UCSD-AML1 (cell line): ENCODE measurements around the gene PPIL3.

Source experiments
- DNase-seq: peaks from one replicate; lab custom pipeline; 2025; ENCODE audit not compliant: unreplicated experiment; lab: John Stamatoyannopoulos, UW

Gene PPIL3

GRCh38 chr2:200861617-200862155 lies 27.2 kb downstream of the PPIL3 start:
- no peak for DNase-seq

- no peak for DNase-seq
Measured at GRCh38 chr2:200860092-200860795, 28.6 kb downstream of the PPIL3 start.

DNA sequence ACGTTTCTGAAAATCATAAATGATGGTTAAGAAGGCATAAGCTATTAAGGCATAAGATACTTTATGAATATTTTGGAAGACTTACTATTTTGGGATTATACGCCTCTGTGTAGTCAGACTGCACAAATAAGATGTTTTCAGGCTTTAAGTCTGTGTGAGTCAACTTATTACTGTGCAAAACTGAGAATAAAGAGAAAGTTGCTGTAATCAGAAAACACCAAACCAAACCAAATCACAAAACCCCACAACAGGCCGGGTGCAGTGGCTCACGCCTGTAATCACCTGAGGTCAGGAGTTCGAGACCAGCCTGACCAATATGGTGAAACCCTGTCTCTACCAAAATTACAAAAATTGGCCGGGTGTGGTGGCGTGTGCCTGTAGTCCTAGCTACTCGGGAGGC lies 32.1 kb downstream of the PPIL3 start:
- DNase-seq: no peak

- DNase-seq: no peak
Measured at GRCh38 chr2:200852605-200853004, 36.3 kb downstream of the PPIL3 start.

- no peak for DNase-seq
Measured at GRCh38 chr2:200851398-200852248, 37.3 kb downstream of the PPIL3 start.

- DNase-seq: no peak
Measured at GRCh38 chr2:200850512-200851256, 38.2 kb downstream of the PPIL3 start.

- no peak for DNase-seq
Measured at GRCh38 chr2:200847939-200848338, 40.9 kb downstream of the PPIL3 start.

DNA sequence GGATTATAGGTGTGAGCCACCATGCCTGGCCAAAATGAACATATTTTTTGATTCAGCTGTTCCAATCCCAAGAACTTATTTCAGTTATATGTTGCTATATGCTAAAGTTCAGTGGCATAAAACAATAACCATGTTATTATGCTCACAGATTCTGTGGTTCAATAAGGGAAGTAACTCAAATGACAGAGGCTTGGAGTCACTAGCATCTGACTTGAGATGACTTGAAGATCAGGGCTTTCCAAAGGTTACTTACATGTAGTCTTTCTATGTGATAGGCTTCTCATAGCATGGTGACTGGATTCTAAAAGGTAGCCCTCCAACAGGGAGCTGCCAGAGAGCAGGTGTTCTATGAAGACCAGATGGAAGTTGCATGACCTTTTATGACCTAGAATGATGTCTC lies 41.6 kb downstream of the PPIL3 start:
- DNase-seq: no peak

GRCh38 chr2:200845669-200846325 lies 43.1 kb downstream of the PPIL3 start:
- DNase-seq: no peak

- no peak for DNase-seq
Measured at GRCh38 chr2:200845194-200845593, 43.7 kb downstream of the PPIL3 start.

DNA sequence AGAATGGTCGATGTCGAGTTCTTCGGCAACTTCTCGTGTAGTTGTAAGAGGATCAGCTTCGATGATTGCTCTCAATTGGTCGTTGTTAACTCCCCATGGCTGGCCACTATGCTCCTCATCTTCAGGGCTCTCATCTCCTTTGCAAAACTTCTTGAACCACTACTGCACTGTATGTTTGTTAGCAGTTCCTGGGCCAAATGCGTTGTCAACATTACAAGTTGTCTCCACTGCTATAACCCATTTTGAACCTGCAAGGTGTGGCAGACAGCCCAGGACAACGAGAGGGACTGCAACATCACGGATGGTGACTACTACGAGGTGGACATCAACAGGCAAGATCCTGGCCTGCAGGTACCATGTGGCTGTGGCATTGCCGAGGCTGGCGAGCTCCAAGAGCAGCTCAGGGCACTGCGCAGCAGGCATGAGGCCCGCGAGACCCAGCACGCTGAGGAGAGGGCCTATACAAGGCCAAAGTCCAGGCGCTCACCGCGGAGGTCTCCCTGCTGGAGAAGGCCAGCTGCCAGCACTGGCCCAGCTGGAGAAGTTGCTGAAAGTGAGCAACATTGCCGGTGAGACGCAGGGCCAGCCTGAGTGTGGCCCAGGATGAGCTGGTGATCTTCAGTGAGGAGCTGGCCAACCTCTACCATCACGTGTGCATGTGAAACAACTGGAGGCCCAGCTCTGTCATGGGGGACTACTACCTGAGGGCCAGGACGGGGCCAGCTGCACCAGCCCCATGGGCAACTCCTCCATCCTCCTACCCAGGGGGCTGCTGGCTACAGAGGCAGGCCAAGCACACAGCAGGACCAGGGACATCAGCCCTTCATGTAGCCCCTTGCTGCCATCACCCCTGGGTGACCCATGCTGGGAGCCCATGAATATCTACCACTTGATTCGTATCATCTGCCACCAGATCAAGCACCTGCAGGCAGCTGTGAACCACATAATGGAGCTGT lies 44.6 kb downstream of the PPIL3 start:
- no peak for DNase-seq

GRCh38 chr2:200839513-200839912 lies 49.4 kb downstream of the PPIL3 start:
- no peak for DNase-seq

DNA sequence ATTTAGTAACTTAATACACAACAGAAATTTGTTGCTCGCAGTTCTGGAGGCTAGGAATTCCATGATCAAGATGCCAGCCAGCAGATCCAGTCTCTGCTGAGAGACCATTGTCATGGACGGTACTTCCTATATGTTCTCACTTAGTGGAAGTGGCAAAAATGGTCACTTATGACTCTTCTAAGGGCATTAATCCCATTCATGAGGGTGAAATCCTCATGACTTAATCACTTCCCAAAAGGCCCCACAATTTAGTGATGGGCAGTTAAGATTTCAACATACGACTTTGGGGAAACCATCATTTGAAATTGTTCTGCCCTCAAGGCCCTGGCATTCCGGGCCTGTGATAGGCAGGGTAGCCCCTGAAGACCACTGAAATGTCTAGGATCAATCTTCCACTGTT lies 54.2 kb downstream of the PPIL3 start:
- DNase-seq: no peak

DNA sequence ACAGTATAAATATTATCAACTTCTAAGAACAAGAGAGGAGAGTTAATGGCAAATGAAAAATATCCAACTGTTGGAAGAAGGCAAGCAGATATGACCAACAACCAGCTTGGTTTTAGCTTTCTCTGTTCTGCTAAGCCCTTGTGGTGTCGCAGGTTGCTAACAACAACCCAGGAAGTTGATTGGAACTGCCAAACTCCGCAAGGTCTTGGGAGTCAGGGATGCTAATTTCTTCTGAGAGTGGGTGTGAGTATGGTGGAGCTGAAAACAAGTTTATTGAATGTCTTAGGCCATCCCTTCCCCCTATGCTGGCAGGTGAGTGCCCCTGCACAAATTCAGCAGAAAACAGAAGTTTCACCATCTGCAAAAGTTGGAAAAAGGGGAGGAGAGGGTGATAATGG lies 59.6 kb downstream of the PPIL3 start:
- no peak for DNase-seq

DNA sequence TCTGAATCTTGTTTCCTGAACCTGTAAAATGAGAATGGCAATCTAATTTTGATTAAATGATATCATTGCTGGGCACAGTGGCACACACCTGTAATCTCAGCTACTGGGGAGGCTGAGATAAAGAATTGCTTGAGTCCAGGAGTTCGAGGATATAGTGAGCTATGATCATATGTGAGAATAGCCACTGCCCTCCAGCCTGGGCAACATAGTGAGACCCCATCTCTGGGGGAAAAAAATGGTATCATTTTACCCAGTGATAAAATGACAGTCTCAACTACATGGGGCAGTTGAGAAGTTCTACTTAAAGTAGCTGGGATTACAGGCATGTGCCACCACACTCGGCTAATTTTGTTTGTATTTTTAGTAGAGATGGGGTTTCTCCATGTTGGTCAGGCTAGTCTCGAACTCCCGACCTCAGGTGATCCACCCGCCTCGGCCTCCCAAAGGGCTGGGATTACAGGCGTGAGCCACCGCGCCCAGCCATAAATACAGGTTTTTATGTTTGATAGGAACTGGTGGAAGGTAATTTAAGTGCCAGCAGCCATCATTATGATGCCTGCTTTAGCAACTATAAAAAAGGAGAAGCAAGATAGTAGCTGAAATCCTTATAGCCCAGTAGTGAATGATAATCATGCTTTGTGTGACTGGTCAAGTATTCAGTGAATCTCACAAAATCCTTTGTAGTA lies 60.2 kb downstream of the PPIL3 start:
- DNase-seq: no peak

DNA sequence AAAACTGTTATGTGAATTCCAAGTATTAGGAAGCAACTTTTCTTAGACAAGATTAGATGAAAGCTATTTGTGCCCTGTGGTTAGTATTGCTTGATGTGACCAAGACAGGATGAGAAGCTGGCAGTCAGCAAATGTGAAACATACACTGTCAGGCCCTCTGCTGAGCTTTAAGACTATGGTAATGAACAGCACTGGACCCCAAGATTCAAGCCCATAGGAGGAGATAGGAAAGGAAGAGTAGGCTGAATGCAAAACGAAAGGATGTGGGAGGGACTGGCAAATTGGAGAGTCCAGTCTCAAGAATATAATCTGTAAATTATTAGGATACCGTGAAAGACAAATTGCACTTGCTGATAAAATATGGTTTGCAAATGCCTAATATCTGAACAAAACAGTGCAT lies 60.8 kb downstream of the PPIL3 start:
- DNase-seq: no peak

DNA sequence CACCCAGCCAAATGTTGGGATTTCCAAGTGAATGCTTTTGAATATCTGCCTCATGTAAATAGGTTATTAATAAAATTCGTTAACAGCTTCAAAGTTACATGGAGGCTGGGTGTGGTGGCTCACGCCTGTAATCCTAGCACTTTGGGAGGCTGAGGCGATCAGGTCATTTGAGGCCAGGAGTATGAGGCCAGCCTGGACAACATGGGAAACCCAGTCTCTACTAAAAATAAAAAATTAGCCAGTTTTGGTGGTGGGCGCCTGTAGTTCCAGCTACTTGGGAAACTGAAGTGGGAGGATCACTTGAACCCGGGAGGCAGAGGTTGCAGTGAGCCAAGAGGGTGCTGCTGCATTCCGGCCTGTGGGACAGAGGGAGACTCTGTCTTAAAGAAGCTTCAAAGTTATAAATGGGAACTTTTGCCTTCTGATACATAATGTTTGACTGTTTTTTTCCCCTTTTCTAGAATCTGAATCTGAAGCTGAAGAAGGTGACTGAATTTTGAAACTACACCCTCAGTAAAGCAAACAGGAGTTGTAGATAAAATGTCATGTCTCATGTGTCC lies 67.1 kb downstream of the PPIL3 start:
- no peak for DNase-seq
